GM12878 (cell line): ENCODE data around the gene CD93. TPM values are rescaled to one million over a fixed set of nuclear protein-coding genes. Genes with fewer than 3 reads are reported as not detected.

Experiments
- ATAC-seq: fragments of 200-7000 bp; cut with Tn5 transposase; 3 replicates; pipeline ENCODE4 v1.9.1; 2020; ENCODE audit warnings: mild to moderate bottlenecking, moderate library complexity
- BruUV-seq: library from RNA; stranded (reverse); fragments of 400-500 nt; replicated peaks from 2 replicates; lab custom pipeline; 2021; lab: Mats Ljungman, UMichigan
- CTCF ChIA-PET: fragments of 300-600 bp; sonication (Branson Sonifier 250); formaldehyde crosslinking; extraction: SDS; loops from one replicate; lab custom pipeline; 2021; ENCODE audit warnings: inconsistent platforms; lab: Yijun Ruan, JAX
- POLR2A ChIA-PET: fragments of 350-600 bp; formaldehyde crosslinking; extraction: SDS; loops from one replicate; lab custom pipeline; 2021; ENCODE audit warnings: inconsistent platforms; lab: Charles Lee
- RAD21 ChIA-PET: fragments of 300-600 bp; sonication (Branson Sonifier 250); formaldehyde crosslinking; loops from one replicate; lab custom pipeline; 2023; ENCODE audit warnings: antibody characterized with exemption; ENCODE audit not compliant: unreplicated experiment; lab: Charles Lee
- SMC1A ChIA-PET: fragments of 300-600 bp; sonication (Branson Sonifier 250); formaldehyde crosslinking; loops from one replicate; lab custom pipeline; 2023; ENCODE audit not compliant: unreplicated experiment, uncharacterized antibody; lab: Charles Lee
- DNase-seq: peaks from one replicate; pipeline ENCODE4 v3.0.0-alpha.2; 2011; ENCODE audit warnings: low read depth, low spot score
- FAIRE-seq: peaks from 3 replicates; lab custom pipeline; 2011; peaks lifted over from hg19 to GRCh38; lab: Jason Lieb, UNC
- H2AFZ ChIP-seq: 2 replicates; pipeline ENCODE4 v1.6.0; 2011; ENCODE audit warnings: low read depth, low read length, control low read depth; ENCODE audit not compliant: control insufficient read depth
- H3K27ac ChIP-seq: 2 replicates; pipeline ENCODE4 v1.5.1; 2011; ENCODE audit warnings: control low read depth; ENCODE audit not compliant: control insufficient read depth, insufficient read depth
- H3K27me3 ChIP-seq, 2 experiments: replicated peaks in 1 of 2; 2 replicates each; pipeline versions ENCODE4 v1.6.0 to v1.6.1; 2011; ENCODE audit warnings: low read length in 1 of 2; ENCODE audit not compliant: control insufficient read depth in 2 of 2, insufficient read depth in 2 of 2
- H3K36me3 ChIP-seq, 2 experiments: 2 replicates each; pipeline ENCODE4 v1.5.1; 2011; ENCODE audit warnings: low read length in 1 of 2; ENCODE audit not compliant: control insufficient read depth in 2 of 2, insufficient read depth in 2 of 2
- H3K4me1 ChIP-seq: 2 replicates; pipeline ENCODE4 v1.6.1; 2011; ENCODE audit warnings: mild to moderate bottlenecking, low read length, moderate library complexity, mixed read lengths; ENCODE audit not compliant: control insufficient read depth, insufficient read depth
- H3K4me2 ChIP-seq: 2 replicates; pipeline ENCODE4 v1.6.0; 2011; ENCODE audit warnings: control low read depth; ENCODE audit not compliant: control insufficient read depth, insufficient read depth
- H3K4me3 ChIP-seq: fragments of 200-600 bp; sonication (generic); 2 replicates; pipeline ENCODE4 v1.5.1; 2016
- H3K79me2 ChIP-seq: 2 replicates; pipeline ENCODE4 v1.6.0; 2011; ENCODE audit warnings: low read length; ENCODE audit not compliant: control insufficient read depth, insufficient read depth
- H3K9ac ChIP-seq: 2 replicates; pipeline ENCODE4 v1.8.0; 2011; ENCODE audit warnings: low read length, control low read depth, mixed read lengths; ENCODE audit not compliant: control insufficient read depth, insufficient read depth
- H3K9me3 ChIP-seq: replicated peaks from 3 replicates; pipeline ENCODE4 v1.5.1; 2011; ENCODE audit warnings: mild to moderate bottlenecking, low read length; ENCODE audit not compliant: control insufficient read depth, insufficient read depth
- H4K20me1 ChIP-seq: 2 replicates; pipeline ENCODE4 v1.6.0; 2011; ENCODE audit not compliant: control insufficient read depth, insufficient read depth
- CEBPZ ChIP-seq: fragments of 150-350 bp; IDR thresholded peaks from 2 replicates; pipeline ENCODE4 v1.6.1; 2016; ENCODE audit warnings: low read depth, low read length
- E2F4 ChIP-seq: IDR thresholded peaks from 2 replicates; pipeline ENCODE4 v1.6.1; 2012; ENCODE audit warnings: low read depth, low read length, improper control_type of control experiment
- ESRRA ChIP-seq: IDR thresholded peaks from 2 replicates; pipeline ENCODE4 v1.6.1; 2012; ENCODE audit warnings: mild to moderate bottlenecking, low read length, improper control_type of control experiment
- GABPA ChIP-seq: IDR thresholded peaks from 2 replicates; pipeline ENCODE4 v1.6.1; 2014; ENCODE audit warnings: antibody characterized with exemption, low read depth, mild to moderate bottlenecking, inconsistent platforms
- MLLT1 ChIP-seq: fragments of 450-650 bp; IDR thresholded peaks from 2 replicates; pipeline ENCODE4 v1.6.1; 2016; ENCODE audit warnings: mild to moderate bottlenecking
- MXI1 ChIP-seq: fragments of 150-350 bp; IDR thresholded peaks from 2 replicates; pipeline ENCODE4 v1.6.1; 2011; ENCODE audit warnings: low read depth, mild to moderate bottlenecking, inconsistent platforms, low read length, improper control_type of control experiment
- PML ChIP-seq: IDR thresholded peaks from 2 replicates; pipeline ENCODE4 v1.6.1; 2012; ENCODE audit warnings: low read length, inconsistent platforms
- POLR2AphosphoS5 ChIP-seq: IDR thresholded peaks from 2 replicates; pipeline ENCODE4 v1.6.1; 2011; ENCODE audit warnings: mild to moderate bottlenecking, low read length, inconsistent platforms
- RB1 ChIP-seq: fragments of 450-650 bp; formaldehyde crosslinking; IDR thresholded peaks from 2 replicates; pipeline ENCODE4 v1.6.1; 2017; ENCODE audit warnings: mild to moderate bottlenecking, borderline replicate concordance
- RFX5 ChIP-seq: IDR thresholded peaks from 2 replicates; pipeline ENCODE4 v1.6.1; 2011; ENCODE audit warnings: low read depth, low read length, improper control_type of control experiment
- RUNX3 ChIP-seq: IDR thresholded peaks from 2 replicates; pipeline ENCODE4 v1.6.1; 2012; ENCODE audit warnings: low read length, inconsistent platforms
- SREBF1 ChIP-seq: IDR thresholded peaks from 2 replicates; pipeline ENCODE4 v1.6.1; 2012; ENCODE audit warnings: mild to moderate bottlenecking, low read length
- WRNIP1 ChIP-seq: IDR thresholded peaks from 2 replicates; pipeline ENCODE4 v1.6.1; 2011; ENCODE audit warnings: low read depth, low read length, improper control_type of control experiment, borderline replicate concordance
- YY1 ChIP-seq: IDR thresholded peaks from 2 replicates; pipeline ENCODE4 v1.6.1; 2011; ENCODE audit warnings: low read depth, mild to moderate bottlenecking, low read length
- WGBS: methylation state at CpG from one replicate; pipeline ENCODE4 v1.1.6; 2016; ENCODE audit warnings: low lambda C conversion rate; ENCODE audit not compliant: insufficient replicate concordance, insufficient coverage; ENCODE audit errors: missing lambda C conversion rate; 5-methylcytosine and 5-hydroxymethylcytosine counted together
- in situ Hi-C: fragments of 300-500 bp; cut with MboI; formaldehyde crosslinking; loops from 9 replicates; pipeline ENCODE4 v1.14.3; 2018; ENCODE audit warnings: mixed read lengths
- intact Hi-C: fragments of 100-400 bp; cut with micrococcal nuclease; formaldehyde crosslinking; loops from one replicate; pipeline ENCODE4 v1.14.2; 2022; ENCODE audit not compliant: unreplicated experiment
- polyA plus RNA-seq, 11 experiments: library from polyadenylated mRNA; depleted of rRNA in 4 of 11; unstranded in 6 of 11; stranded (reverse) in 5 of 11; fragments of >200 nt; fragmentation: Nextera tagmentation in 4 of 11; fragmentation: Illumina TruSeq in 1 of 11; extraction: Ambion mirVana in 4 of 11; extraction: Trizol in 1 of 11; gene quantifications; 1 replicate in 1 of 11; 2 replicates in 10 of 11; pipeline versions ENCODE4 v1.2.1 to v1.2.3, GENCODE V29; 2011 to 2016; ENCODE audit warnings: inconsistent platforms in 2 of 11, missing spikeins in 2 of 11, low read depth in 1 of 11
- total RNA-seq, 4 experiments: library from RNA; depleted of rRNA in 3 of 4; stranded (reverse); fragments of >200 nt in 3 of 4; fragmentation: Illumina TruSeq in 1 of 4; extraction: Trizol in 1 of 4; gene quantifications; 2 replicates each; pipeline versions ENCODE4 v1.2.1 to v1.2.3, GENCODE V29; 2013 to 2021
- TF ChIP-seq, protein P1 (sequence below), 3 experiments: IDR thresholded peaks in 2 of 3; conservative IDR thresholded peaks in 1 of 3; 2 replicates each; pipeline ENCODE4 v1.5.1; 2011; ENCODE audit warnings: low read depth in 3 of 3, low read length in 3 of 3, mild to moderate bottlenecking in 3 of 3, control low read depth in 2 of 3, moderate library complexity in 2 of 3, inconsistent platforms in 1 of 3, mixed read lengths in 1 of 3; ENCODE audit not compliant: control insufficient read depth in 2 of 3, insufficient read depth in 1 of 3; ENCODE audit errors: extremely low read depth in 1 of 3

The CD93 gene
- total and polyA plus RNA-seq, 10 of the 15 experiments (the other 5 are each of a cell fraction or from before 2014, with no cell fraction given) = 0.20 to 2.7 (median 0.92) TPM

DNA sequence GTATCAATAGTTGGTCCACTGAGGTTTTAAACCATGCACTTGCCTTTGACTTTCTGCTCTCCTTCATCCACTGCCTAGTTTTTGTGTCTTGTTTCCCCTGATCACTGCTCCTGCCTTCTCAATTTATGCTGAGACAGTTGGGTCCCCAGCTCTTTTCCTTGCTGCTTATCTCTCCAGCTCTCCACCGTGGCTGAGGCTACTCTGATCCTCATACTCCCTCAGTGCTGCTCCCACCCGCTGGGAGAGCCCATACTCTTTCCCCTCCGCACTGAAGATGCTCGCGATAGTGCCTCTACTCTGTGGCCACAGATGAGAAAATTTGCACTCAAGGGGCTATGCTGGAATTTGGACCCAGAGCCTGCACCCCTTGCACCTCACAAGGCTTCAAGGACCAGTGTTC lies 33.2 kb downstream of the CD93 start:
- H3K79me2 ChIP-seq = no peaks in the 10 kb centered on the region
- no TSS peak for BruUV-seq
- H3K4me2 ChIP-seq = no peak overlapping the region
- ChIA-PET SMC1A (interaction anchor here (0.5 to 4.8 kb wide), 7 partner anchors 11 to 361 kb away, joined by 3 to 32 read pairs (median 5); no protein-coding TSS in a partner anchor), POLR2A (no interaction called here), RAD21 (interaction anchor here (0.6 to 2.2 kb wide), 2 partner anchors 149 to 193 kb away, joined by 4 to 9 read pairs; no protein-coding TSS in a partner anchor), CTCF (interaction anchor here (0.6 to 5.3 kb wide), 4 partner anchors 173 to 361 kb away, joined by 3 to 34 read pairs (median 4); no protein-coding TSS in a partner anchor)
- no peaks in the 10 kb centered on the region; the same call in 2 of the 3 replicates for H3K9me3 ChIP-seq
- H3K4me1 ChIP-seq = no peaks in the 10 kb centered on the region
- in situ Hi-C loops (no loop called here), intact Hi-C loops (loop anchor here (5.0 to 10.0 kb wide), 2 partner anchors 149 to 292 kb away; no protein-coding TSS in a partner anchor)
- DNase-seq (no peak), FAIRE-seq (no peak), ATAC-seq (no peak)
- H3K27ac ChIP-seq = no peak overlapping the region
- H3K4me3 ChIP-seq = no peak overlapping the region
- no peaks in the 10 kb centered on the region for H3K36me3 ChIP-seq
- H2AFZ ChIP-seq = no peak overlapping the region
- no peaks in the 10 kb centered on the region for H4K20me1 ChIP-seq
- 40% methylated on average over 5 of the region's 5 CpGs for WGBS
- H3K9ac ChIP-seq = no peak overlapping the region
- peaks cover 5 to 8% of the 10 kb centered on the region in 2 experiments; a peak in 3 of 4 replicates for H3K27me3 ChIP-seq
- TF ChIP-seq MXI1 (no peak), POLR2AphosphoS5 (no peak), PML (no peak), GABPA (no peak), RUNX3 (no peak), RB1 (no peak), RFX5 (no peak), SREBF1 (no peak), MLLT1 (no peak), YY1 (no peak), E2F4 (no peak), CEBPZ (no peak), ESRRA (no peak), WRNIP1 (no peak)
- TF ChIP-seq, protein P1, sequence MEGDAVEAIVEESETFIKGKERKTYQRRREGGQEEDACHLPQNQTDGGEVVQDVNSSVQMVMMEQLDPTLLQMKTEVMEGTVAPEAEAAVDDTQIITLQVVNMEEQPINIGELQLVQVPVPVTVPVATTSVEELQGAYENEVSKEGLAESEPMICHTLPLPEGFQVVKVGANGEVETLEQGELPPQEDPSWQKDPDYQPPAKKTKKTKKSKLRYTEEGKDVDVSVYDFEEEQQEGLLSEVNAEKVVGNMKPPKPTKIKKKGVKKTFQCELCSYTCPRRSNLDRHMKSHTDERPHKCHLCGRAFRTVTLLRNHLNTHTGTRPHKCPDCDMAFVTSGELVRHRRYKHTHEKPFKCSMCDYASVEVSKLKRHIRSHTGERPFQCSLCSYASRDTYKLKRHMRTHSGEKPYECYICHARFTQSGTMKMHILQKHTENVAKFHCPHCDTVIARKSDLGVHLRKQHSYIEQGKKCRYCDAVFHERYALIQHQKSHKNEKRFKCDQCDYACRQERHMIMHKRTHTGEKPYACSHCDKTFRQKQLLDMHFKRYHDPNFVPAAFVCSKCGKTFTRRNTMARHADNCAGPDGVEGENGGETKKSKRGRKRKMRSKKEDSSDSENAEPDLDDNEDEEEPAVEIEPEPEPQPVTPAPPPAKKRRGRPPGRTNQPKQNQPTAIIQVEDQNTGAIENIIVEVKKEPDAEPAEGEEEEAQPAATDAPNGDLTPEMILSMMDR (IDR thresholded peaks at IDR 0.05 in 2 of 3, conservative IDR thresholded peaks at IDR 0.05 in 1 of 3; ENCODE audit: control insufficient read depth in 2 of 3, extremely low read depth in 1 of 3, insufficient read depth in 1 of 3, low read depth in 3 of 3, low read length in 3 of 3) = no peak
